Measurements from ENCODE around the gene SLC7A14. TPM values are rescaled to one million over a fixed set of nuclear protein-coding genes. Genes with fewer than 3 reads are reported as not detected.

The SLC7A14 gene
- total RNA-seq, 1 donor from 2014 or later = 13.5 TPM

DNA sequence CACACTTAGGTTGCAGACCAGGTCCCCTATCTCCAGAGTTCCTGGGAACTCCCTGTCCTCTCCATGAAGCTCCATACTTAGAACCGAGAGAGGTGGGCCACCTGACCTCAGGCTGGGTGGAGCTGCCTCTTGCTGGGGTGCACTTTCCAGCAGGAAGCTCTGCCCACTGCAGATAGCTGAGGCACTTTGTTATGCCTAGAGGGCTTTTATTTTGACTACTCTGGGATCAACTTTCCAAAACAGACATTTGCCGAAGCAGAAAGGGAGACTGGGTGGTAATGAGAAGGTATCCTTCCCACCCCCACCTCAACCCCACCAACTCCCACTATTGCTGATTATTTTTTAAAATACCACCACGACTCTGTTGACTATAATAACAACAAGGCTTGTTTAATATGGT, 112.5 kb downstream of the SLC7A14 start:
- peaks cover 64% of the 10 kb centered on the region for H3K4me1 Mint-ChIP-seq (ENCODE audit: unreplicated experiment)
- no peaks in the 10 kb centered on the region for H3K9me3 Mint-ChIP-seq
- DNase-seq (ENCODE audit: extremely low spot score, unreplicated experiment) = no peak
- H3K36me3 Mint-ChIP-seq = no peaks in the 10 kb centered on the region
- no peak overlapping the region for H3K27ac Mint-ChIP-seq
- no peak overlapping the region for H3K4me3 Mint-ChIP-seq
- H3K27me3 Mint-ChIP-seq = peaks cover 3% of the 10 kb centered on the region
- TF ChIP-seq, protein P1, sequence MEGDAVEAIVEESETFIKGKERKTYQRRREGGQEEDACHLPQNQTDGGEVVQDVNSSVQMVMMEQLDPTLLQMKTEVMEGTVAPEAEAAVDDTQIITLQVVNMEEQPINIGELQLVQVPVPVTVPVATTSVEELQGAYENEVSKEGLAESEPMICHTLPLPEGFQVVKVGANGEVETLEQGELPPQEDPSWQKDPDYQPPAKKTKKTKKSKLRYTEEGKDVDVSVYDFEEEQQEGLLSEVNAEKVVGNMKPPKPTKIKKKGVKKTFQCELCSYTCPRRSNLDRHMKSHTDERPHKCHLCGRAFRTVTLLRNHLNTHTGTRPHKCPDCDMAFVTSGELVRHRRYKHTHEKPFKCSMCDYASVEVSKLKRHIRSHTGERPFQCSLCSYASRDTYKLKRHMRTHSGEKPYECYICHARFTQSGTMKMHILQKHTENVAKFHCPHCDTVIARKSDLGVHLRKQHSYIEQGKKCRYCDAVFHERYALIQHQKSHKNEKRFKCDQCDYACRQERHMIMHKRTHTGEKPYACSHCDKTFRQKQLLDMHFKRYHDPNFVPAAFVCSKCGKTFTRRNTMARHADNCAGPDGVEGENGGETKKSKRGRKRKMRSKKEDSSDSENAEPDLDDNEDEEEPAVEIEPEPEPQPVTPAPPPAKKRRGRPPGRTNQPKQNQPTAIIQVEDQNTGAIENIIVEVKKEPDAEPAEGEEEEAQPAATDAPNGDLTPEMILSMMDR (conservative IDR thresholded peaks at IDR 0.05) = no peak

DNA sequence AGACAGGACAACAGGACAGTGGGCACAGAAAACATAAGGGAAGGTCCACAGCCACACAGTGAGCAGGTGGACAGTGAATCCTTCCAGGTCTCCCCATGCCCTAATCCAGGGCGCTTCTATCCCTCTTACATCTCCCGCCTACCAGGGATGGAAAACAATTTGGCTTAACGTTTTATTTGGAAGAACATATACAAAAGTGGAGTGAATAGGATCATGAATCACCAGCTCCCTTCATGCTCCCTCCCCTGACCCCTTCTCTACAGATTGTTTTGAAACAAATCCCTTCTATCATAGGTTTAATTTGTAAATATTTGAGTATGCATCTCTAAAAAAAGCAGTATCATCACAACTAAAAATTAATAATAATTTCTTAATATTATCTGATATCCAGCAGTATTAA, 114.7 kb downstream of the SLC7A14 start:
- no peaks in the 10 kb centered on the region for H3K9me3 Mint-ChIP-seq
- no peak for DNase-seq (ENCODE audit: extremely low spot score, unreplicated experiment)
- no peaks in the 10 kb centered on the region for H3K36me3 Mint-ChIP-seq
- peaks cover under 1% of the 10 kb centered on the region for H3K27me3 Mint-ChIP-seq
- H3K4me3 Mint-ChIP-seq = no peak overlapping the region
- TF ChIP-seq, protein P1 (conservative IDR thresholded peaks at IDR 0.05) = no peak
- H3K4me1 Mint-ChIP-seq (ENCODE audit: unreplicated experiment) = peaks cover 72% of the 10 kb centered on the region
- no peak overlapping the region for H3K27ac Mint-ChIP-seq

DNA sequence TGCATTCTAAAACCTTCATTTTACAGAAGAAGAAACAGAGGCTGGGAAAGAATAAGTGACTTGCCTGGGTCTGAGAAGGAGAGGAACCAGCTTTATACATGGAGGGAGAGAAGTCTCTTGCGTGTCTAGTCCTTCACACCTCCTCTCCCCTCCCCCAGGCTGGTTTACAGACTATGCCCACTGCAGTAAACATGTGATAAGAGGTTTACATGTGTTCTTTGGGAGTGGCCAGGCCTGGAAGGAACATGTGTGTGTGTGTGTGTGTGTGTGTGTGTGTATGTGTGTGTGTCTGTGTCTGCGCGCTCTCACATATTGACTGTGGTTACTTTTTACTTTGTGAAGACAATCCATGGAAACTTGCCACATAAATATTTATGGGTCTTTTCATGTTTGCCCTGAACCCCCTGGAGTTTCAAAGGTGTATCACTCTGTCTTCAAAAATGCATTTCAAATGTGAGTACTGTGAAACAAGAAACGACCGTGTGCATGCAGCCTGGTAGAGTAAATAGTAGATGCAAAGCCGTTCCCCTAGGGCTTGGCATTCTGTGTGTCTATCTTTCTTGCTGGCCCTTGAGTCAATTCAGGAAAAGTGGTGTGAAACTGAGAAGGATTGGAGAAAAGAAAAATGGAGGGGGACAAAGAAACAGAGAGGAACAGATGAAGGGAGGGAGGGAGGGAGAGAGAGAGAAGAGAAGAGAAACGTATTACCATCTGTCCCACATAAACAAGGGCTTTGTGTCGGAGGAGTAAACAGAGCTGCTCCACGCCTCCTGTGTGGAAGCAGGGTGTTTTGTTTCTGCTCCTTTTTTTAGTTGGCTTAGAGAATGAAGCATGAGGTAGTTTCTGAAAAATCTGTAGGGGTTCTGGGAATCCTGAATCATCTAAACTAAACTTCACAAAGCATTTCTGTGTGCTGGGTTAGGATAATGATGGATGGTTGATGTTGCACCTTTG, 115.5 kb downstream of the SLC7A14 start:
- H3K27me3 Mint-ChIP-seq = no peaks in the 10 kb centered on the region
- no peak for DNase-seq (ENCODE audit: extremely low spot score, unreplicated experiment)
- TF ChIP-seq, protein P1 (conservative IDR thresholded peaks at IDR 0.05) = no peak
- H3K4me1 Mint-ChIP-seq (ENCODE audit: unreplicated experiment) = peaks cover 73% of the 10 kb centered on the region
- no peaks in the 10 kb centered on the region for H3K9me3 Mint-ChIP-seq
- no peaks in the 10 kb centered on the region for H3K36me3 Mint-ChIP-seq
- H3K27ac Mint-ChIP-seq = peak overlapping the region; percentile 57
- H3K4me3 Mint-ChIP-seq = peak overlapping the region; percentile 12

DNA sequence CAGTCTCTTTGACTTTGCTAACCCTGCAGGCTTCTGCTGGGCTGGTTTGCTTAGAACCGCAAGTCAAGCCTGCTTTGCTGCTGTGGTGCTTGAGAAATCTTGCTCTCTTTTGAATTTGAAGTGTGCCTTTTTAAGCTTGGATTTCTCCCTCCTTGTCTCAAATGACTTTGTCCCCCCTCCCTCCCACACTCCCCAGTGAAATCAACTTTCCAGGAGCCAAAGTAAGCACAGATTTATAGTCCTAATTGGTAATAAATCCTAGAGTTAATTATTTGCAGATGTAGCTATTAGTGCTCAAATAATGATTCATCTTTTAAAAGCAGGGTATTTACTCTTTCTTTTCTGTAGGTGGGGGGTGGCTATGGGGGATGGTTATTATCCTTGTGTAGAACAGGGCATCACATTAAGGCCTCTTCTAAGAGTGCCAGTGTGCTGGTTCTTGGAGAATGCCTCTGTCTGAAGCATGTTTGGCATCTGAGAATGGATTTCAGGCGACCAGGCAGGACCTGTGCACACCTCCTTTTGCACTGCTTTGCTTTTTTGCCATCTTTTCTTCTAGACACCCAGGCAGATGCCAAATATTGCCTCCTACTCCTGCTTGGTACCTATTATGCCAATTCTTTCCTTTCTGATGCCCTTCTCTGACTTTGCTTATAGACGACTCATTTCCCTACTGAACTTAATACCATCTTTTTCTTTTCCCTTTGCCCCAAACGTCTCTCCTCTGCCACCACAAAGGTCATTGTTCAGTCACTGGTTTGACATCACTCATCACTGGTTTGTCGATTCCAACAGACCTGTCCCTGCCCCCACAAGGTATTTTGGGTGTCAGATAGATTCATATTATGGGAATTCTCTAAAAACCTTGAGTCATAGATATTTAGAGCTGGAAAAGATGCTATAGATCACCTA, 116.5 kb downstream of the SLC7A14 start:
- Mint-ChIP-seq H3K4me1 (ENCODE audit: unreplicated experiment) (peaks cover 72% of the 10 kb centered on the region), H3K4me3 (peak overlapping the region; percentile 42), H3K27me3 (no peaks in the 10 kb centered on the region), H3K27ac (peak overlapping the region; percentile 57), H3K9me3 (no peaks in the 10 kb centered on the region), H3K36me3 (no peaks in the 10 kb centered on the region)
- TF ChIP-seq, protein P1 (conservative IDR thresholded peaks at IDR 0.05) = no peak
- DNase-seq (ENCODE audit: extremely low spot score, unreplicated experiment) = no peak

DNA sequence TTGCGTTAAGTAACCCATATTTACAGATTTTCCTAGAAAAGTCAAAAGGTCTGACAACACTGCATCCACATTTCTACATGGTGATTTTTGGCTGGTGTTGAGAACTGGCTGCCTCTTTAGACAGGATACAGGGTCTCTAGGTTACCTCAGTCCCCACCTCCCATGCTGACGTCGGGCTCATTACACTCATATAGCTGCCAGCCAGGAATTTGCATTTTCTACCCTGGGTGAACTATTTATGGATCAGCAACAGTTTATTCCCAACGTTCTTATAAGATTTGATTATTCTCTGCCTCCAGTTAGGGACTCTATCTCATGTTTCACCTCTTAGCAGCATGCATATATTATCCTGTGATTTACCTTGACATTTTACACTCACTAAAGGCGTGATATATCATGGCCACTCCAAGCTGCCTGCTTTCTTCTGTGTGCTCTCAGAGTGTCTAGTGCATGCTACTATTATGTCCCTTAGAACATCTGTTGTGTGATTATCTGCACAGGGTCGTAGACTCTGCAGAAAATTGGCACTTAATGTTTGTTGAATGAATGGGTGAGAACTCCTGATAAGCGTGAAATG, 118.2 kb downstream of the SLC7A14 start:
- Mint-ChIP-seq H3K27ac (peak overlapping the region; percentile 10), H3K36me3 (no peaks in the 10 kb centered on the region), H3K27me3 (peaks cover 7% of the 10 kb centered on the region), H3K4me3 (peak overlapping the region; percentile 25), H3K4me1 (ENCODE audit: unreplicated experiment) (peaks cover 65% of the 10 kb centered on the region), H3K9me3 (no peaks in the 10 kb centered on the region)
- DNase-seq (ENCODE audit: extremely low spot score, unreplicated experiment) = no peak
- TF ChIP-seq, protein P1 (conservative IDR thresholded peaks at IDR 0.05) = no peak

Data from type B pancreatic cell (in vitro differentiated cells).